ENCODE results near the gene ARPIN. TPM values are rescaled to one million over a fixed set of nuclear protein-coding genes. Genes with fewer than 3 reads are reported as not detected.
A peak's percentile ranks its signal among the peaks of the same experiment; 100 is the strongest.

The ARPIN gene
- total RNA-seq, 1 experiment from 2014 or later = 3.5 TPM

DNA sequence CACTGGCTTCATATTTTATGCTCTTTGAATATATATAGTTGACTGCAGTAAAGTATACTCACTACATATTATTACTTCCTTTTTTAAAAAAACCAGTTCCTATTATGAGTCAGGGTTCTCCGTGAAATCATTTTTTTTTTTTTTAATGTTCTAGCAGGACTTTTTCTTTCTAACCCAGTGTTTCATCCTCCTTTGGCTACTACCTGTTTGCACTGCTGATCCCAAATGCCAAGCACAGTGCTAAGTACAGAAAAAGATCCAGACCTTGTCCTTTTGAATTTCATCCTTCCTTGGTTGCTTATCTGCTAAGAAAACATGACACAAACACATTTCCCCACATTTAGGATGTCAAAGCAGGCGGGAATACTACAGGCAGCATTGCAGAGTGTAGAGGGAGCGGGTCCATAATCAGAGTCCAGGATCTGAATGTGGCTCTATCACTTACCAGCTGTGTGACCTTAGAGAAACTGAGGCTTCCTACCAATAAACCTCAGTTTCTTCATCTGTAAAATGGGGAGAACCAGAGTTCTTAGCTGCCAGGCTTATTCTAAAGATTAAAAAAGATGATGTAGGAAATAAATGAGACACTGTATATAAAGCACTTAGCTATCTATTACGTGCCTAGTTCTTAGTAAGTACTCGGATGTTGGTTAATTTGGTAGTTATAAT, 60.9 kb downstream of the ARPIN start:
- POLR2A ChIA-PET = no interaction called here
- no peaks in the 10 kb centered on the region for H3K4me1 Mint-ChIP-seq
- ATAC-seq = no peak
- peaks cover 43% of the 10 kb centered on the region for H3K36me3 Mint-ChIP-seq
- no peak for DNase-seq (ENCODE audit: low spot score)
- CTCF ChIA-PET = no interaction called here
- H3K4me3 Mint-ChIP-seq = no peak overlapping the region
- peaks cover 6% of the 10 kb centered on the region; the same call in 1 of the 2 replicates for H3K9me3 Mint-ChIP-seq
- no peak overlapping the region for H3K27ac Mint-ChIP-seq
- no peaks in the 10 kb centered on the region; the same call in 1 of the 2 replicates for H3K27me3 Mint-ChIP-seq (ENCODE audit: low read depth)
- TF ChIP-seq GRHL2 (CRISPR knock-in tag; IDR thresholded peaks at IDR 0.05; ENCODE audit: insufficient replicate concordance, severe bottlenecking) (no peak), FOXP1 (CRISPR knock-in tag; IDR thresholded peaks at IDR 0.05; ENCODE audit: borderline replicate concordance) (no peak), ZSCAN18 (CRISPR knock-in tag; IDR thresholded peaks at IDR 0.05) (no peak)

DNA sequence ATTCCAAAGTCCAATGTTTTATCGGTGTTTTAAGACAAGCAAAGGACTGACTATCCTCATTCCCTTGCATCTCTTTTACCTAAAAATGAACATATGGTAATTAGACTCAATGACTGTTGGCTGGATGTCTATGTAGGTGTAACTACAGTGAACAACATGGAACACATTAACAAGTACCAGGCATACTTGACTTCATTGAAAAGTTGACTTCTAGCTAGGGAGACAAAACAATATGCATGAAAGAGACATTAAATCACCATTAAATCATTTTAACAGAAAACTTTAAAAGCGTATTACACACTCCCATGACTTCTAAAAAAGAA, 63.8 kb downstream of the ARPIN start:
- peak overlapping the region; percentile 29; the same call in 1 of the 2 replicates for H3K27ac Mint-ChIP-seq
- POLR2A ChIA-PET = no interaction called here
- no peak overlapping the region for H3K4me3 Mint-ChIP-seq
- H3K4me1 Mint-ChIP-seq = no peaks in the 10 kb centered on the region
- no peak for TF ChIP-seq ZSCAN18 (CRISPR knock-in tag; IDR thresholded peaks at IDR 0.05)
- TF ChIP-seq, protein P1, sequence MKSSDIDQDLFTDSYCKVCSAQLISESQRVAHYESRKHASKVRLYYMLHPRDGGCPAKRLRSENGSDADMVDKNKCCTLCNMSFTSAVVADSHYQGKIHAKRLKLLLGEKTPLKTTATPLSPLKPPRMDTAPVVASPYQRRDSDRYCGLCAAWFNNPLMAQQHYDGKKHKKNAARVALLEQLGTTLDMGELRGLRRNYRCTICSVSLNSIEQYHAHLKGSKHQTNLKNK (CRISPR knock-in tag; IDR thresholded peaks at IDR 0.05) = no peak
- no peak for TF ChIP-seq ZNF263 (CRISPR knock-in tag; IDR thresholded peaks at IDR 0.05; ENCODE audit: low read depth)
- CTCF ChIA-PET = interaction anchor here (0.8 kb wide), 1 partner anchor 26 kb away, joined by 3 read pairs; no protein-coding TSS in a partner anchor
- no peaks in the 10 kb centered on the region; the same call in 1 of the 2 replicates for H3K27me3 Mint-ChIP-seq (ENCODE audit: low read depth)
- peaks cover 35% of the 10 kb centered on the region for H3K36me3 Mint-ChIP-seq
- DNase-seq (ENCODE audit: low spot score) = no peak
- H3K9me3 Mint-ChIP-seq = 0 out of 2 replicates have a peak, but pooled peaks cover 3% of the 10 kb centered on the region
- ATAC-seq = no peak

DNA sequence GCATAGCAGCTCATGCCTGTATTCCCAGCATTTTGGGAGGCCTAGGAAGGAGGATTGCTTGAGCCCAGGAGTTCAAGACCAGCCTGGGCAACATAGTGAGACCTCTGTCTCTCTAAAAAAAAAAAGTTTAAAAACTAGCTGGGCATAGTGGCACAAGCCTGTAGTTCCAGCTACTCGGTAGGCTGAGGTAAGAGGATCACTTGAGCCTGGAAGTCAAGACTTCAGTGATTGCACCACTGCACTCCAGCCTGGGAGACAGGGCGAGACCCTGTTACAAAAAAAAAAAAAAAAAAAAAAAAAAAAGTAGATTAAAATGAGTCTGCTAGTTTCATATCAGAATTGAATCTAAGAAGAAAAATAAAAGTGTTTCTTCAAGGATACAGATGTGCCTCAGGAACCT, 65.7 kb downstream of the ARPIN start:
- Mint-ChIP-seq H3K4me1 (no peaks in the 10 kb centered on the region), H3K4me3 (no peak overlapping the region), H3K36me3 (peaks cover 24% of the 10 kb centered on the region), H3K27ac (no peak overlapping the region), H3K27me3 (ENCODE audit: low read depth) (no peaks in the 10 kb centered on the region), H3K9me3 (no peaks in the 10 kb centered on the region)
- CTCF ChIA-PET = interaction anchor here (0.7 kb wide), 1 partner anchor 454 kb away, joined by 4 read pairs; no protein-coding TSS in a partner anchor
- ATAC-seq = no peak
- POLR2A ChIA-PET = no interaction called here
- no peak for TF ChIP-seq ZNF121 (CRISPR knock-in tag; IDR thresholded peaks at IDR 0.05)
- TF ChIP-seq, protein P1 (CRISPR knock-in tag; IDR thresholded peaks at IDR 0.05) = no peak
- TF ChIP-seq, protein P2, sequence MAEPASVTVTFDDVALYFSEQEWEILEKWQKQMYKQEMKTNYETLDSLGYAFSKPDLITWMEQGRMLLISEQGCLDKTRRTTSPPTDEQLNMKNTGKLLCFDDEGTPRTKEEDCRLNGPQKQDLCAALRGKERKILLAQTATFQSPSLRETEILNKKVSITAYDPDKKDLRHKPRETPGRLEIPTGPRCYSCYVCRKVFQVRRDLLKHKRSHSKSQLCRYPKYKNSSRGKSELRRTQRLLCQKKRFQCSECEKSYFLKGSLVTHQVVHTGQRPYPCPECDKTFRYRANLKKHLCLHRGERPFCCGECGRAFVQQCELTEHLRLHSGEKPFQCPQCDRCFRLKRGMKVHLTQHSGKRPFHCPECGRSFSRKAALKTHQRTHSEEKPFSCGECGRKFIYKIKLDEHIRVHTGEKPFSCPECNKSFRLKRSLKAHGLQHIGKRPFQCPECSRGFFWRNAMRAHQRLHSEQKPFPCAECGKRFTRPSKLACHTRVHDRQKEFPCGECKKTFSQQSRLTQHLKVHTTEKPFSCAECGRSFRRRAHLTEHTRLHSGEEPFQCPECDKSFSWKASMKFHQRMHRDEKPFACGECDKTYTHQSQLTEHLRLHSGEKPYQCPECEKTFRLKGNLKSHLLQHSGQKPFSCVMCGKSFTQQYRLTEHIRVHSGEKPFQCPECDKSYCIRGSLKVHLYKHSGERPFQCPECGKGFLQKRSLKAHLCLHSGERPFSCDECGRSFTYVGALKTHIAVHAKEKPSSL (CRISPR knock-in tag; conservative IDR thresholded peaks at IDR 0.05) = no peak
- no peak for TF ChIP-seq ERG (CRISPR knock-in tag; IDR thresholded peaks at IDR 0.05)
- TF ChIP-seq SOX15 (CRISPR knock-in tag; IDR thresholded peaks at IDR 0.05) = no peak
- TF ChIP-seq, protein P3, sequence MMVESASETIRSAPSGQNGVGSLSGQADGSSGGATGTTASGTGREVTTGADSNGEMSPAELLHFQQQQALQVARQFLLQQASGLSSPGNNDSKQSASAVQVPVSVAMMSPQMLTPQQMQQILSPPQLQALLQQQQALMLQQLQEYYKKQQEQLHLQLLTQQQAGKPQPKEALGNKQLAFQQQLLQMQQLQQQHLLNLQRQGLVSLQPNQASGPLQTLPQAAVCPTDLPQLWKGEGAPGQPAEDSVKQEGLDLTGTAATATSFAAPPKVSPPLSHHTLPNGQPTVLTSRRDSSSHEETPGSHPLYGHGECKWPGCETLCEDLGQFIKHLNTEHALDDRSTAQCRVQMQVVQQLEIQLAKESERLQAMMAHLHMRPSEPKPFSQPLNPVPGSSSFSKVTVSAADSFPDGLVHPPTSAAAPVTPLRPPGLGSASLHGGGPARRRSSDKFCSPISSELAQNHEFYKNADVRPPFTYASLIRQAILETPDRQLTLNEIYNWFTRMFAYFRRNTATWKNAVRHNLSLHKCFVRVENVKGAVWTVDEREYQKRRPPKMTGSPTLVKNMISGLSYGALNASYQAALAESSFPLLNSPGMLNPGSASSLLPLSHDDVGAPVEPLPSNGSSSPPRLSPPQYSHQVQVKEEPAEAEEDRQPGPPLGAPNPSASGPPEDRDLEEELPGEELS (CRISPR knock-in tag; IDR thresholded peaks at IDR 0.05) = no peak
- no peak for TF ChIP-seq SP1 (CRISPR knock-in tag; conservative IDR thresholded peaks at IDR 0.05)
- TF ChIP-seq ZNF317 (CRISPR knock-in tag; IDR thresholded peaks at IDR 0.05; ENCODE audit: borderline replicate concordance, low read depth) = no peak
- no peak for DNase-seq (ENCODE audit: low spot score)
